Cerebellar nuclear complex (tissue), 1 donor: ENCODE results near the gene KCNE1.
"Not testable (repeated sequence)": the region's sequence is repeated elsewhere in the genome, so short reads cannot be mapped to it uniquely, and the experiment has no call there.

Experiments used
- DNase-seq, 2 experiments: peaks; one replicate each; lab custom pipeline; 2025; lab: John Stamatoyannopoulos, UW

KCNE1 gene

GRCh38 chr21:34511181-34511580 is 829 bp downstream of the KCNE1 start:
- no peak for DNase-seq

GRCh38 chr21:34510148-34511142 is 1.6 kb downstream of the KCNE1 start:
- DNase-seq: no peak

DNA sequence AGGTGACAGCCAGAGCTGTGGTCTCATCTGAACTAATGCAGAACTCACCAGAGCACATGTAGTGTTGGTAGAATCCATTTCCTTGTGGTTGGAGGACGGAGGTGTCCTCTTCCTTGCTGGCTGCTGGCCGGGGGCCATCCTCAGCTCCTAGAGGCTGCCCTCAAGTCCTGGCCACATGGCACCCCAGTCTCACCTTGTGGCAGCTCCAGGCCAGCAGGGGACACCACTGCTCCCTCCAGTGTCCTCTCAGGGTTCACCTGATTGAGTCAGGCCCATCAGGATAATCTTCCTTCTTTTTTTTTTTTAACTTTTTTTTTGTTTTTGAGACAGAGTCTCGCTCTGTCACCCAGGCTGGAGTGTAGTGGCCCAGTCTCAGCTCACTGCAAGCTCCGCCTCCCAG is 2.9 kb downstream of the KCNE1 start:
- no peak for DNase-seq

GRCh38 chr21:34504595-34504994 is 7.4 kb downstream of the KCNE1 start:
- DNase-seq: no peak

- no peak for DNase-seq
Measured at GRCh38 chr21:34502480-34503106, 9.4 kb downstream of the KCNE1 start.

GRCh38 chr21:34501716-34502115 is 10.3 kb downstream of the KCNE1 start:
- no peak for DNase-seq

DNA sequence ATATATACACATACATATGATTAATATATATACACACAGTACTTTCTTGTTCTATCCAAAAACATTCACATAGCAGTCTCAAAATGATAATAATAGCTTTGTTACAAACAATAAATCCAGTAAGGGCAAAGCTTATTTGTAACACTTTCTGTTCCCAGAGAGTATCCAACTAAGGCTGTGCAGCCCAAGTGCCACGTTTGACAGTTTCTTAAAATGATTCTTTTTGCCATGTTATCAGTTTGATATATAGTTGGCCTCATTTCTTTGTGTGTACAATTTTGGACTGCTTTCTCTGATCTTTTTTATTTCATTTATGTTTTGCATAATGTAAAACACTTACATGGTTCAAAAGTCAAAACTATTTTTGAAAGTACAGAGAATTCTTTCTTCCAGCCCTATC is 11.8 kb downstream of the KCNE1 start:
- DNase-seq: no peak

GRCh38 chr21:34499116-34499515 is 12.9 kb downstream of the KCNE1 start:
- no peak for DNase-seq

DNA sequence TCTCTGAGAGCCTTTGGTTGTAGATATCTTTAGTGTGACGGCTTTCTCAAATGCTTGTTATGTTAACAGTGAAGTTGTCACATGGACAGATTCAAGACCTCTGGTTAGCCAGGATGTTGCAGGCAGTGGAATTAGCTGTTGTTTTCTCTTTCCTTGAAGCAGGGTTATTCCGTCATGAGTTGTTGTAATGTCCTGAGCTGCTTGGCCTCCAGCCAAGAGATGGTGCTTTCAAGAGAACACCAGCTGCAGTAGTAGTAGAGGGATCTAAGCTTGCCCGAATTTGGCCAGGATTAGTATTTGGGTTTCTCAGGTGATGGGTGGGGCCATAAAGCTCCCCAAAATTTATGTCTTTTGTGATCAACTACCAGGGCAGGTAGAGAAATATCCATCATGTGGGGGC is 13.4 kb downstream of the KCNE1 start:
- no peak for DNase-seq

GRCh38 chr21:34483854-34484253 is 28.2 kb downstream of the KCNE1 start:
- DNase-seq: not testable (repeated sequence)

GRCh38 chr21:34483435-34483834 is 28.6 kb downstream of the KCNE1 start:
- not testable (repeated sequence) for DNase-seq

GRCh38 chr21:34467333-34467732 is 44.7 kb downstream of the KCNE1 start:
- not testable (repeated sequence) for DNase-seq

DNA sequence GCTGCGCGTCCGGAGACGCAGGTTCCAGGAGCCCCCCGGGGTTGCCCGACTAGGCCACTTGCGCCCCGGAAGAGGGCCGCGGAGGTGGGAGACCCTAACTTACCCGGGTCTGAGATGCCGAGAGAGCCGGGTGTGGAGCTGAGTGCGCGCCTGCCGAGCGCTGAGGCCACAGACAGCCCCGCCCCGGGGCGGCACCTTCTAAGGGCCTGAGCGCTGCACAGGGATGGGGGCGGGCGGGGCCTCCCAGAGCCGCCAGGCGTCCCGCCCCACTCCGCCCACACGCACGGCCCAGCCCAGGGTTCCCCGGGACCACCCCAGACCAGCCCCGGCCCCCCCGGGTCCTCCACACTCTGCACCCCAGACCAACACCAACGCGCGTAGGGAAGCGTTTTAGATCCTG is 52.6 kb downstream of the KCNE1 start:
- DNase-seq: not testable (repeated sequence)

- DNase-seq: not testable (repeated sequence)
Measured at GRCh38 chr21:34458266-34458665, 53.7 kb downstream of the KCNE1 start.

- DNase-seq: not testable (repeated sequence)
Measured at GRCh38 chr21:34456180-34456579, 55.8 kb downstream of the KCNE1 start.

GRCh38 chr21:34455628-34456027 is 56.4 kb downstream of the KCNE1 start:
- DNase-seq: not testable (repeated sequence)

- not testable (repeated sequence) for DNase-seq
Measured at GRCh38 chr21:34447018-34447417, 65.0 kb downstream of the KCNE1 start.

- not testable (repeated sequence) for DNase-seq
Measured at GRCh38 chr21:34443486-34443885, 68.5 kb downstream of the KCNE1 start.

DNA sequence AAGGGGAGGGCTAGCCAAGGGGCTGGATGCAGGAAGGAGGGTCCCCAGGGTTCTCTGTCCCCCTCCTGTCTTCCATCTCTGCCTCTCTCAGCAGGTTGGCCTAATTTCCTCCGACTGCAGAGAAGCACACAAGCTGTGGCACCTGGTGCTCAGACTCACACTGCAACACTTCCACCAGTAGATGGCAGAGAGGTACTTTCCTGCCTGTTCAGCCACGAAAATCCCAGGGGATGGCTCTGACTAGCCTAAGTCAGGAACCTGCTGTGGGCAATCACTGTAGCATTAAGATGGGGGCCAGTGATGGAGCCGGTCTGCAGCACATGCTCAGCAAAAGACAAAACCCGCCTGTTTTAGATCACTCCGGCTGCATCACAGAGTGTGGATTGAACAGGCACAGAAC is 82.3 kb downstream of the KCNE1 start:
- DNase-seq: not testable (repeated sequence)

DNA sequence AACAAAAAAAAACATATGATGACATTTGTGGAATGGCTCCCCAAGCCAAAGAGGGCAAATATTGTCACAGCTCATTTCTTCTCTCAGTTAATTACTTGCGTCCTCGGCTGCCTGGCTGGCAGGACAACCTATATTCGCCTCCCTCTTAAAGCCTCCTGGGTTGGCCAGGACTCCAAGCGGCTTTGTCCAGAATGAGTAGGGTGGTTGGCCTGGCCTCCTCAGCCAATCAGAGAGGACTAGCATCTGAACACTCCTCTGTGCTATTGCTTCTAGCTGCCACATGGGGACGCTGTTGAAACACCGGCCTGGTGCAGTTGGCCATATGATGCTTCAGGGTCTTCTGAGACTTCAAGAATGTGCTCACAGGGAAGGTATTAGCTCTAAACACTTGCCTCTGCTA is 83.6 kb downstream of the KCNE1 start:
- not testable (repeated sequence) for DNase-seq

GRCh38 chr21:34427339-34427738 is 84.7 kb downstream of the KCNE1 start:
- DNase-seq: not testable (repeated sequence)

GRCh38 chr21:34423805-34424204 is 88.2 kb downstream of the KCNE1 start, which contains the start of gene SMIM34:
SMIM34 (minus strand) TSS chr21:34423951; CDS start chr21:34423839, 112 bp downstream.
- DNase-seq: not testable (repeated sequence)
